K562 (cell line): Measurements from ENCODE around the gene DTNA. TPM values are rescaled to one million over a fixed set of nuclear protein-coding genes. Genes with fewer than 3 reads are reported as not detected.

ENCODE experiments used
- AFF1 ChIP-seq, 2 experiments: fragments of 450-650 bp; IDR thresholded peaks; 2 replicates each; pipeline ENCODE4 v1.6.1; 2018; ENCODE audit warnings: mild to moderate bottlenecking in 2 of 2, low read depth in 1 of 2; ENCODE audit not compliant: partially characterized antibody in 2 of 2
- E2F6 ChIP-seq, 2 experiments: IDR thresholded peaks; 2 replicates each; pipeline ENCODE4 v1.6.1; 2011; ENCODE audit warnings: borderline replicate concordance in 1 of 2, control low read depth in 1 of 2, low read depth in 1 of 2, low read length in 1 of 2, mild to moderate bottlenecking in 1 of 2, mixed read lengths in 1 of 2, moderate library complexity in 1 of 2; ENCODE audit not compliant: insufficient read depth in 1 of 2, insufficient read length in 1 of 2, poor library complexity in 1 of 2, severe bottlenecking in 1 of 2; ENCODE audit errors: extremely low read depth in 1 of 2
- MYNN ChIP-seq, 2 experiments: sonication (generic); formaldehyde crosslinking in 1 of 2; IDR thresholded peaks; 2 replicates each; pipeline versions ENCODE4 v1.5.0 to v1.6.1; 2016 to 2020; ENCODE audit warnings: antibody characterized with exemption in 1 of 2, missing genetic modification reagents in 1 of 2
- SMAD1 ChIP-seq: fragments of 150-350 bp; IDR thresholded peaks from 2 replicates; pipeline ENCODE4 v1.6.1; 2014; ENCODE audit warnings: low read length, low read depth; ENCODE audit not compliant: partially characterized antibody
- TAF7 ChIP-seq: fragments of 450-650 bp; IDR thresholded peaks from 2 replicates; pipeline ENCODE4 v1.6.1; 2016; ENCODE audit warnings: missing genetic modification characterization, missing compliant biosample characterization
- ZNF212 ChIP-seq: fragments of 450-650 bp; formaldehyde crosslinking; IDR thresholded peaks from 2 replicates; pipeline ENCODE4 v1.4.0; 2020; ENCODE audit warnings: mild to moderate bottlenecking
- ZNF280B ChIP-seq: fragments of 250-450 bp; sonication (Bioruptor Pico); IDR thresholded peaks from 2 replicates; pipeline ENCODE4 v1.5.1; 2021; ENCODE audit warnings: mild to moderate bottlenecking
- ZNF311 ChIP-seq: fragments of 250-450 bp; sonication (Bioruptor Pico); IDR thresholded peaks from 2 replicates; pipeline ENCODE4 v1.4.0; 2020; ENCODE audit warnings: mild to moderate bottlenecking, moderate library complexity
- polyA plus RNA-seq, 8 experiments: library from polyadenylated mRNA; depleted of rRNA in 4 of 8; stranded (reverse) in 5 of 8; unstranded in 3 of 8; fragments of >200 nt; fragmentation: Nextera tagmentation in 2 of 8; fragmentation: Illumina TruSeq in 1 of 8; extraction: Ambion mirVana in 2 of 8; extraction: Trizol in 1 of 8; gene quantifications; 2 replicates each; pipeline versions ENCODE4 v1.2.1 to v1.2.3, GENCODE V29; 2011 to 2014; ENCODE audit warnings: inconsistent platforms in 1 of 8, missing spikeins in 1 of 8
- total RNA-seq, 7 experiments: library from RNA; depleted of rRNA in 6 of 7; stranded (reverse); fragments of >200 nt in 6 of 7; fragmentation: Illumina TruSeq in 2 of 7; extraction: Trizol in 2 of 7; gene quantifications; 2 replicates each; pipeline versions ENCODE4 v1.2.1 to v1.2.3, GENCODE V29; 2011 to 2021; ENCODE audit warnings: low replicate concordance in 1 of 7

Gene DTNA
- total and polyA plus RNA-seq, 9 of the 15 experiments (the other 6 are each of a cell fraction or from before 2014, with no cell fraction given): 0.07 to 2.4 (median 0.22) TPM; not detected in 2

GRCh38 chr18:34837769-34838272 is 127.7 kb downstream of the DTNA start (continued):
- TF ChIP-seq ZNF311 (CRISPR knock-in tag) (no peak), E2F6 (IDR thresholded peaks at IDR 0.05; ENCODE audit: borderline replicate concordance in 1 of 2, extremely low read depth in 1 of 2, insufficient read depth in 1 of 2, insufficient read length in 1 of 2, low read depth in 1 of 2, low read length in 1 of 2, poor library complexity in 1 of 2, severe bottlenecking in 1 of 2) (no peak), AFF1 (IDR thresholded peaks at IDR 0.05; ENCODE audit: low read depth in 1 of 2, partially characterized antibody in 2 of 2) (no peak), ZNF280B (no peak), TAF7 (tag) (no peak), MYNN (IDR thresholded peaks at IDR 0.05) (no peak), MYNN (CRISPR knock-in tag; IDR thresholded peaks at IDR 0.05) (no peak), ZNF212 (CRISPR knock-in tag) (no peak), SMAD1 (no peak)
